GM08714 (cell line): ENCODE data around the gene ASMT.
A peak's percentile ranks its signal among the peaks of the same experiment; 100 is the strongest.

Experiments
- H3K4me3 ChIP-seq: fragments of 200-500 bp; sonication (Bioruptor generic); 2 replicates; pipeline ENCODE4 v1.5.1; 2014; ENCODE audit warnings: mild to moderate bottlenecking, low read length, inconsistent platforms
- ZNF274 ChIP-seq: IDR thresholded peaks from 2 replicates; pipeline ENCODE4 v1.6.1; 2012; ENCODE audit warnings: mild to moderate bottlenecking, low read depth, low read length

ASMT gene

DNA sequence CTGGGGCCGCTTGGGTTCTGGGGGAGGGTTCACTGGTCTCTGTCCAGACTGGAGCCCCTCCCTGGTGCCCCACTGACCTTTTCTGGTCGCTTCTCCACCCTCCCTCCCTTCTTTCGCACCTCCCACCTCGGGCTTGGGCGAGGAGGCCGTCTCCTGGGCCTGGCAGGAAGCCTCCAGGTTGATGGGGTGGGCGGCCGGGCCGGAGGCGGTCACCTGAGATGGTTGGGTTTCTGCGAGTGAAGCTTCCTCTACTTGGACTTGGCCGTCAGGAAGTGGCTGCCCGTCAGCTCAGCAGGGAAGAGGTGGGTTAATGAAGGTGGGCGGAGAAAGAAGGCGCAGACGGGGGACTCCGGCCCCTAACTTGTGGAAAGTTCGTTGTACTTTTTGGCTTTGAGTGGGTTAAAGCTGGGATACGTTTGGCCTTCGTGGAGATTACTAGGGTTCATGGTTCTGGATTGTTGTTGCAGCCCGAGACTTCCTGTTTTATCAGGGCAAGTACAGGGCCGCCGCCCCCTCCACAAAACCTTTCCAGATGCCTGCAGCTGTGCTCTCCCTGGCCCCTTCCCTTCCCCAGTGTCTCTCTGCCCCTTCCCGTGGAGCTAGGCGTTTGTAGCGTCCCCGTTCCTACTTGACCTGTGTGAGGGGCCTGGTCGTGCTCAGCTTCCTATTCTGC is 22.3 kb upstream of the ASMT start:
- TF ChIP-seq ZNF274 = no peak
- H3K4me3 ChIP-seq = peak overlapping the region; percentile 89

DNA sequence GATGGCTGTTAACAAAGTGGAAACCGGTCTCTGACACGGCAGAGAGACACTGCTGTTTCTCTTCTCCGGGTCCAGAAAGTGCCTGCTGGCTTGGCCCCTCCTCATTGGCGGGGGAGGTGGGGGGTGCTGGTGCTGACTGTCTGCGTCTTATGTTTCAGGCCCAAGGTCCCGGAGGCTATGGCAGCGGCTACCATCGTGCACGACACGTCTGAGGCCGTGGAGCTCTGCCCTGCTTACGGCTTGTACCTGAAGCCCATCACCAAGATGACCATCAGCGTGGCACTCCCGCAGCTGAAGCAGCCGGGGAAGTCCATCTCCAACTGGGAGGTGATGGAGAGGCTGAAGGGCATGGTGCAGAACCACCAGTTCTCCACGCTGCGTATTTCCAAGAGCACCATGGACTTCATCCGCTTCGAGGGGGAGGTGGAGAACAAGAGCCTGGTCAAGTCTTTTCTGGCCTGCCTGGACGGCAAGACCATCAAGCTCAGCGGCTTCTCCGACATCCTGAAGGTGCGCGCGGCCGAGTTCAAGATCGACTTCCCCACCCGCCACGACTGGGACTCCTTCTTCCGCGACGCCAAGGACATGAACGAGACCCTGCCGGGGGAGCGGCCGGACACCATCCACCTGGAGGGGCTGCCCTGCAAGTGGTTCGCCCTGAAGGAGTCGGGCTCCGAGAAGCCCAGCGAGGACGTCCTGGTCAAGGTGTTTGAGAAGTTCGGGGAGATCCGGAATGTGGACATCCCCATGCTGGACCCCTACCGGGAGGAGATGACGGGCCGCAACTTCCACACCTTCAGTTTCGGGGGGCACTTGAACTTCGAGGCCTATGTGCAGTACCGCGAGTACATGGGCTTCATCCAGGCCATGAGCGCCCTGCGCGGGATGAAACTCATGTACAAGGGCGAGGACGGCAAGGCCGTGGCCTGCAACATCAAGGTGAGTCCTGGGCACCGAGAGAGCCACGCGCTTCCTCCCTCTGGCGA is 21.3 kb upstream of the ASMT start:
- TF ChIP-seq ZNF274 = no peak

DNA sequence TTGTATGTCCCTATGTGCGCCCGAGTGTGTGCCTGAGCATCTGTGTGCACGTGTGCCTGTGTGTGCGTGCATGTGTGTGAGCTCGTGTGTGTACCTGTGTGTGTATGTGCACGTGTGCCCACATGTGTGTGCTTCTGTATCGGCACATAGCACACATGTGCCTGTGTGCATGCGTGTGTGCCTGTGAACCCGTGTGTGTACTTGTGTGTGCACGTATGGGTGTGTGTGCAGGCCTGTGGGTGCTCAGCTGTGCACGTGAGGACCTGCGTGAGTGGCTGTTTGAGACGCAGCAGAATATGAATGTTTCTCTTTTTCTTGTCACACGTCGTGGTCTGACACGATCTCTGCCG is 19.2 kb upstream of the ASMT start:
- TF ChIP-seq ZNF274 = no peak
- no peak overlapping the region for H3K4me3 ChIP-seq

More for the DNA sequence above, 21.3 kb upstream of the ASMT start:
- peak overlapping the region; percentile 89; the same call in 1 of the 2 replicates for H3K4me3 ChIP-seq

DNA sequence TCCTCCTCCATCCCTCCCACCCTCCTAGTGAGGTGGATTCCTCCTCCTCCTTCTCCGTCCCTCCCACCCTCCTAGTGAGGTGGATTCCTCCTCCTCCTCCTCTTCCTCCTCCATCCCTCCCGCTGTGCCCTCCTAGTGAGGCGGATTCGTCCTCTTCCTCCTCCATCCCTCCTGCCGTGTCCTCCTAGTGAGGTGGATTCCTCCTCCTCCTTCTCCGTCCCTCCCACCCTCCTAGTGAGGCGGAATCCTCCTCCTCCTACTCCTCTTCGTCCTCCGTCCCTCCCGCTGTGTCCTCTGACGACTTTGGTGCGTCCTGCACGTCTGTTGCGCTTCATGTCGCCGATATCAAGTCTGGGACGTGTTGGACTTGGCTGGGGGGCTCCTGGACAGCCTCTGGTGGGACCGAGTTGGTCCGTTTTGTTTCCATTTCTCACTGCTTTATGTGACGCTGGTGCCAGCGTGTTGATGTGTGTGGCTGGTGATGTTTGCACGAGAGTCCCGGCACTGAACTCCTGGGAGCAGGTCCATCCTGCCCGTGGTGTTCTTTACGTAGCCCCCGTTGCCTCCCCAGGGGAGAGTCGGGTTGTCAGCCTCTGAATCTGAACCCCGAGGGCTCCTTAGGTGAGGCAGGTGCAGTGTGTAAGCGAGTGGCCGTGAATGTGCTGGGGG is 18.0 kb upstream of the ASMT start:
- no peak for TF ChIP-seq ZNF274

DNA sequence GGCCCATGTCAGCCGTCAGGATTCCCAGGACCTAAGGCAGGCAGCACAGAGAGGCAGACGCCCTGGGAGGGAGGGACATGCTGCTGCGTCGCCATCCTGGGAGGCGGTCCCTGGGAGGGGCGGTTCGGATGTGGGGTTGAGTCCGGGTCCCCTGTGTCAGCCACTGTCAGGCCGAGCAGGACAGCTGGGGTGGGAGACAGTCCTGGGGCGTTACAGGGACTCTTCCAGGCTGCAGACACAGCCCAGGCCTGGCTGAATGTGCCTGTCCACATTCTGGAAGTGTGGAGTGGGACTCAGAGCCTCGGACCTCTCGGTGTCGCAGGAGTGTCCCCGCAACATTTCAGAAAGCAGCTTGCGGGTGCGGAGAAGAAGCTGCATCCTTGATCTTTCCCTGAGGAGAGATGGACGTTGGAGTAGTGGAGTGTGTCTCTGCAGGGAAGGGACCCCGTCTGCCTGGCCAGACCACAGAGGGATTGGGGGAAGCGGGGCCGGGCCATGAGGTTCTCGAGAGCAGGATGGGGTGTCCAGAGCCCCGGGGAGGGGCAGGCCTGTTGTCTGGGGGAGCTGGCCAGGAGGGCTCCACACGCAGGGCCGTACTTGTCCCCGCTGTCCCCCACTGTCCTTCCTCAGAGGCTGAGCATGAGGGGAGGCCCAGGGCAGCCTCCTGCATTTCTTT is 17.4 kb upstream of the ASMT start:
- no peak for TF ChIP-seq ZNF274
- no peak overlapping the region for H3K4me3 ChIP-seq

More for the DNA sequence above, 18.0 kb upstream of the ASMT start:
- no peak overlapping the region for H3K4me3 ChIP-seq

DNA sequence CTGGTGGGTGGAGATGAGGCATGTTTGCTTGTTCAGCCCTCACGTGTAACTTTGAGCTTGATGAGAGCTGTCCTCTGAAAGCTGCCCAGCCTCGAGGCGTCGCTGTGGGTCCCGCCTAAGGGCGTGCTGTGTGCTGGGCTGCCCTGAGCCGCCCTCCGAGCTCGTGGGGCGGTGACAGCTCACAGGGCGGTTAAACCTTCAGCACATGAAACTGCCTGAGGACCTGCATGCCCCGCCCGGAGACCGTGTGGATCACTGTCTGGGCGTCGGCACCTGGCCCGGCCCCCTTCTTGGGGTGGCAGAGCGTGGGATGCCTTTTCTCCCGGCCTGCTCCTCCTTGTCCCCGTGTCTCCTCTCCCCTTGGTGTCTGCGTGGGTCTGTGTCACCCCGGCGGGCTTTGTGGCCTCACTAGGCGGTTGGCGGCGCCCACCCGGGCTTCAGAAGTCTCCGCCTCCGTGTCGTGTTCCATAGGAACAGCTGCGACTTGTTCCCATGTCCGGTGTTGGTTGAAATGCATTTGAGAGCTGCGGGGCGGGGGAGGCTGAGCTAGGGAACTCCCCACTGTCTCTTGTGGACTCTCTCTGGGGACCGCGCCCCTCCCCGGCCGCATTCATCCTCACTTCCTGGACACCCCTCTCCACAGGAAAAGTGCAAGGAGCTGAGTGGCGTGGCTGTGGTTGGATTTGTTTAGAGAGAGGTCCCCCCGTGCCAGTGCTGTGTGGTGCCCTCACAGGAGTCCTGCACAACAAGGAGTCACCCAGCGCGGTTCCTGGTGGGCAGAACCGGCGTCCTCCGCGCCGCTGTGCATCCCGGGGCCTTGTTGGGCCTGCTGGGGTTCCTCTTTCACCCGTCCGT is 16.6 kb upstream of the ASMT start:
- no peak overlapping the region for H3K4me3 ChIP-seq
- TF ChIP-seq ZNF274 = no peak

DNA sequence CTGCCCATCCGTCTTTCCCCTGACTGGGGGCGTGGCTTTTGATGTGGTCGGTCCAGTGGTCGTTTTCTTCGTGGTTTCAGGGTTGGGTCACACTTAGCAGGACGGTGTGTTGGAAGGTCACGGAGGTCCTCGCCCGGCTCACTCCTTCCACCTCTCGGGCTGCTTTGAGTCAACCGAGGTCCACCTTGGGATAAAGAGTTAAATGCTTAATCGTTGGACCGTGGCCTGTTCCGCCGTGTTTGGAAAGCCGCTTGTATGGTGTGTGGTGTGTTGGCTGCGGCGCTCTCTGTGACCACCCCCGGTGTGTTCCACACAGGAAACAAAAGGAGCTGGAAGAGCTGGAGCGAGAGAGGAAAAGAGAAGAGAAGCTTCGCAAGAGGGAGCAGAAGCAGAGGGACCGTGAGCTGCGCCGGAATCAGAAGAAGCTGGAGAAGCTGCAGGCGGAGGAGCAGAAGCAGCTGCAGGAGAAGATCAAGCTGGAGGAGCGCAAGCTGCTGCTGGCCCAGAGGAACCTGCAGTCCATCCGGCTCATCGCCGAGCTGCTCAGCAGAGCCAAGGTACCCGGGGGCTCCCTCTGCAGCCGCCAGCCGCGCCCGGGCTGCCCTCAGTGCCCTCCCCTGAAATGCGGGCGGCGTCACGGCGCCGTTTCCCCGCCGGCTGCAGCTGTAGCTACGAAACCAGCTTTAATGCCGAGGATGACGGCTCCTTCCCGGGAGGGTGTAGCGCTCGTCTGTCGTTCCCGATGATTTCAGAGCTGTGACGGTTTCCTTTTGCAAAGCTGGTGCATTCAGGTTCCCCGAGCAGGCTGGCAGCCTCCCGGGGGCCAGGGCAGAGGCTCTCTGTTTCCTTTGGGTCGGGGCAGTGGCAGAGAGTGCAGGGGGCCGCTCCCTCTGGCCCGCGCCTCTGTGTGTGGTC is 15.7 kb upstream of the ASMT start:
- no peak for TF ChIP-seq ZNF274
- H3K4me3 ChIP-seq = no peak overlapping the region

DNA sequence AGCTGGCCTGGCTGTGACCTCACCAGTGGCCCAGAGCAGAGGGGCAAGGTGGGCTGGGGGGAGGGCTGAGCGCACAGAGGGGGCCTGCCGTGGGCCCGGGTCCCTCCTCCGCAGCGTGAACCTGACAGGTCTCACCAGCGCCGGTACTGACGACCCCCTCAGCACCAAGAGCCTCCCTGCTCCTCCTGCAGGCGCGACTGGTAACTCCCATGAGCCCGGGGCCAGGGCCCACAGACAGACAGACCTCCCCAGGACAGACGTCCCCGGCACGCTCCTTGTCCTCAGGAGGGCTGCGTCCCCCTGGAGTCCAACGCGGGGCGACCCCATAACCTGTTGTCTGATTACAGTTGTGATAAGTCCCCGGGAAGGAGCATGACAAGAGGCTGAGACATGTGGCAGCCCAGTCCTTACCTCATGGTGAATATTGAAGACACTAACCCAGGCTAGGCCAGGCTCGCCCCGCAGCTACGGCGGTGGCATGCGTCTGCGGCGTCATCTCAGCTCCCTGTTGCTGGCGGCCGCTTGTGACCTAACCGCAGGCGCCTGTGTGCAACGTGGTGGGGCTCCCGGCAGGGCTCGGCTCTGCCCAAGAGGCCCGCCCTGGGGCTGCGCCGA is 15.0 kb upstream of the ASMT start:
- H3K4me3 ChIP-seq = no peak overlapping the region
- TF ChIP-seq ZNF274 = no peak

DNA sequence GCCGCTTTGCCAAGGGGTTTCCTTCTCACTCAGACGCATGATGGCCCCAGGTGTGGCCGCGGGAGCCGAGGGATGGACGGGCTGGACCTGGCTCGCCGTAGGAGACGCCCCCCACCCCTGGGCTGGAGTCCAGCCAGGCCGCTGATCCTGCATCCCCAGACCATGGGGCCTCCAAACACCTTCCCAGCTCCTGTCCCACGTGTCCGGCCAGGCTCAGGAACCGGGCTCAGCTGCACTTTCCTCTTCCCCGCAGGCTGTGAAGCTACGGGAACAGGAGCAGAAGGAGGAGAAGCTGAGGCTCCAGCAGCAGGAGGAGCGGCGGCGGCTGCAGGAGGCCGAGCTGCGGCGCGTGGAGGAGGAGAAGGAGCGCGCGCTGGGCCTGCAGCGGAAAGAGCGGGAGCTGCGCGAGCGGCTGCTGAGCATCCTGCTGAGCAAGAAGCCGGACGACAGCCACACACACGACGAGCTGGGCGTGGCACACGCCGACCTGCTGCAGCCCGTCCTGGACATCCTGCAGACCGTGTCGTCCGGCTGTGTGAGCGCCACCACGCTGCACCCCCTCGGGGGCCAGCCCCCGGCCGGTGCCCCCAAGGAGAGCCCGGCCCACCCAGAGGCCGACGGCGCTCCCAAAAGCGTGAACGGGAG is 14.3 kb upstream of the ASMT start:
- no peak for TF ChIP-seq ZNF274

DNA sequence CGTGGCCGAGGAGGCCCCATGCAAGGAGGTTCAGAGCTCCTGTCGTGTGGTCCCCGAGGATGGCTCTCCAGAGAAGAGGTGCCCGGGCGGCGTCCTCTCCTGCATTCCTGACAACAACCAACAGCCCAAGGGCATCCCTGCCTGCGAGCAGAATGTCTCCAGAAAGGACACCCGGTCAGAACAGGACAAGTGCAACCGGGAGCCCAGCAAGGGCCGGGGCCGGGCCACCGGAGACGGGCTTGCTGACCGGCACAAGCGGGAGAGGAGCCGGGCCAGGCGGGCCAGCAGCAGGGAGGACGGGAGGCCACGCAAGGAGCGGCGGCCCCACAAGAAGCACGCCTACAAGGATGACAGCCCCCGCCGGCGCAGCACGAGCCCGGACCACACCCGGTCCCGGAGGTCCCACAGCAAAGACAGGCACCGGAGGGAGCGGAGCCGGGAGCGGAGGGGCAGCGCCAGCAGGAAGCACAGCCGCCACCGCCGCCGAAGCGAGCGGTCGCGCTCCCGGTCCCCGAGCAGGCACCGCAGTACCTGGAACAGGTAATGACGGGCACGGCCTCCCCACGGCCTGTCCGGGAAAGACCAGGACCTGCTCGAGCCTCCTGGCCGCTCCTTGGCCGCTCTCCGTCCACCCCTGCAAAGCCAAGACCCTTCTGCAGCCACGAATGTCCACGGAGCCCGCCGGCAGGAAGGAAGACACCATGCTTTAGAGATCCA is 13.7 kb upstream of the ASMT start:
- no peak for TF ChIP-seq ZNF274
- H3K4me3 ChIP-seq = no peak overlapping the region

More for the DNA sequence above, 14.3 kb upstream of the ASMT start:
- no peak overlapping the region for H3K4me3 ChIP-seq

DNA sequence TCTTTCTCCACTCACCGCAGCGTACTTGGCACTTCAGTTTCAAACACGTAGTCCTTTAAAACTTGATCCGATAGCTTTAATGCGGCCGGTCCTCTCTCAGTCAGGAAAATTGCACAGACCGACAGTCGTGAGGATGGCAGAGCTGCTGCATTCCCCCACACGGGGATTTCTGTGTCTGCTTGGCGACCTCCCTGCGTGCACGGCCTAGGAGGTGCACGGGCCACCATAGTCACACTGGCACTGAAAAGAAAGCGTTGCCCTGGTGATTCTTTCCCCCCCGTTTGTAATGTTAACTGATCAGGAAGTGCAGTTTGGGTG is 13.1 kb upstream of the ASMT start:
- no peak for TF ChIP-seq ZNF274
- H3K4me3 ChIP-seq = no peak overlapping the region
